ENCODE measurements around the gene SH3YL1. TPM values are rescaled to one million over a fixed set of nuclear protein-coding genes. Genes with fewer than 3 reads are reported as not detected.

The SH3YL1 gene
- total RNA-seq, 1 donor from 2014 or later = 27.3 TPM

GRCh38 chr2:201648-202433, 62.0 kb downstream of the SH3YL1 start:
- Mint-ChIP-seq H3K4me1 (ENCODE audit: low read depth, unreplicated experiment) (no peaks in the 10 kb centered on the region), H3K36me3 (ENCODE audit: low read depth, unreplicated experiment) (no peaks in the 10 kb centered on the region), H3K4me3 (ENCODE audit: unreplicated experiment) (no peak overlapping the region), H3K27ac (ENCODE audit: unreplicated experiment) (no peak overlapping the region), H3K9me3 (ENCODE audit: unreplicated experiment) (peaks cover 2% of the 10 kb centered on the region), H3K27me3 (ENCODE audit: low read depth, unreplicated experiment) (peaks cover 2% of the 10 kb centered on the region)
- no peaks in the 10 kb centered on the region for H3K79me2 ChIP-seq (ENCODE audit: insufficient read depth, low read length)
- H3K27me3 ChIP-seq (ENCODE audit: insufficient read depth, low read length) = no peaks in the 10 kb centered on the region
- H3K27ac ChIP-seq (ENCODE audit: low read depth, low read length) = no peak overlapping the region
- no peak overlapping the region for H2AFZ ChIP-seq (ENCODE audit: low read depth, low read length)
- FAIRE-seq (no peak), DNase-seq (ENCODE audit: low read depth) (no peak)
- H3K9ac ChIP-seq (ENCODE audit: low read length) = no peak overlapping the region
- H3K36me3 ChIP-seq (ENCODE audit: insufficient read depth, low read length) = no peaks in the 10 kb centered on the region
- no peak overlapping the region for H3K4me3 ChIP-seq (ENCODE audit: insufficient read depth, low read depth, low read length)
- no peaks in the 10 kb centered on the region for H3K9me3 ChIP-seq (ENCODE audit: insufficient read depth, low read depth, low read length)
- TF ChIP-seq CTCF (IDR thresholded peaks at IDR 0.05; ENCODE audit: insufficient read depth, low read depth, low read length) = no peak
- H3K4me1 ChIP-seq (ENCODE audit: insufficient read depth, low read length) = no peaks in the 10 kb centered on the region
- no peak overlapping the region for H3K4me2 ChIP-seq (ENCODE audit: low read length)
- no peaks in the 10 kb centered on the region for H4K20me1 ChIP-seq (ENCODE audit: insufficient read depth, low read length)

GRCh38 chr2:199041-199966, 64.5 kb downstream of the SH3YL1 start:
- no peak for TF ChIP-seq EZH2 (IDR thresholded peaks at IDR 0.05; ENCODE audit: insufficient read depth, low read length)
- TF ChIP-seq CTCF (IDR thresholded peaks at IDR 0.05; ENCODE audit: insufficient read depth, low read depth, low read length) = no peak
- H3K4me2 ChIP-seq (ENCODE audit: low read length) = no peak overlapping the region
- H3K4me1 ChIP-seq (ENCODE audit: insufficient read depth, low read length) = no peaks in the 10 kb centered on the region
- H4K20me1 ChIP-seq (ENCODE audit: insufficient read depth, low read length) = no peaks in the 10 kb centered on the region
- no peaks in the 10 kb centered on the region for H3K27me3 ChIP-seq (ENCODE audit: insufficient read depth, low read length)
- no peak overlapping the region for H2AFZ ChIP-seq (ENCODE audit: low read depth, low read length)
- Mint-ChIP-seq H3K4me1 (ENCODE audit: low read depth, unreplicated experiment) (no peaks in the 10 kb centered on the region), H3K27me3 (ENCODE audit: low read depth, unreplicated experiment) (peaks cover 2% of the 10 kb centered on the region), H3K9me3 (ENCODE audit: unreplicated experiment) (peaks cover 2% of the 10 kb centered on the region), H3K27ac (ENCODE audit: unreplicated experiment) (no peak overlapping the region), H3K4me3 (ENCODE audit: unreplicated experiment) (no peak overlapping the region), H3K36me3 (ENCODE audit: low read depth, unreplicated experiment) (no peaks in the 10 kb centered on the region)
- no peaks in the 10 kb centered on the region for H3K79me2 ChIP-seq (ENCODE audit: insufficient read depth, low read length)
- no peak overlapping the region for H3K27ac ChIP-seq (ENCODE audit: low read depth, low read length)
- DNase-seq (ENCODE audit: low read depth) (no peak), FAIRE-seq (no peak)
- no peaks in the 10 kb centered on the region for H3K36me3 ChIP-seq (ENCODE audit: insufficient read depth, low read length)
- H3K4me3 ChIP-seq (ENCODE audit: insufficient read depth, low read depth, low read length) = no peak overlapping the region
- H3K9me3 ChIP-seq (ENCODE audit: insufficient read depth, low read depth, low read length) = no peaks in the 10 kb centered on the region
- H3K9ac ChIP-seq (ENCODE audit: low read length) = no peak overlapping the region
